Inflammatory macrophage treated with lipopolysaccharide for 4 hours (primary cell): Measurements from ENCODE around the gene CRBN.

ENCODE experiments used
- DNase-seq: peaks from one replicate; pipeline ENCODE4 v3.0.0-alpha.2; 2020

Gene CRBN

GRCh38 chr3:3165650-3166049, 13.8 kb downstream of the CRBN start:
- no peak for DNase-seq

GRCh38 chr3:3165241-3165640, 14.2 kb downstream of the CRBN start:
- DNase-seq = no peak

GRCh38 chr3:3160826-3161225, 18.7 kb downstream of the CRBN start:
- DNase-seq = no peak

- no peak for DNase-seq
These were observed 22.0 kb downstream of the CRBN start for GRCh38 chr3:3157484-3157883.

- no peak for DNase-seq
These were observed 24.4 kb downstream of the CRBN start for GRCh38 chr3:3154879-3155610.

GRCh38 chr3:3151513-3151912, 28.0 kb downstream of the CRBN start:
- DNase-seq = no peak

GRCh38 chr3:3149560-3149959, 29.9 kb downstream of the CRBN start:
- DNase-seq = no peak

GRCh38 chr3:3145831-3146230, 33.7 kb downstream of the CRBN start:
- no peak for DNase-seq

- DNase-seq = no peak
These were observed 37.6 kb downstream of the CRBN start for GRCh38 chr3:3141939-3142338.

GRCh38 chr3:3137526-3137925, 42.0 kb downstream of the CRBN start:
- no peak for DNase-seq

- DNase-seq = no peak
These were observed 44.6 kb downstream of the CRBN start for GRCh38 chr3:3134750-3135448.

- no peak for DNase-seq
These were observed 46.0 kb downstream of the CRBN start for GRCh38 chr3:3133500-3133899.

GRCh38 chr3:3129579-3129978, 49.9 kb downstream of the CRBN start:
- no peak for DNase-seq

GRCh38 chr3:3127432-3128010, 52.0 kb downstream of the CRBN start:
- DNase-seq = no peak

- DNase-seq = peak; percentile 97
These were observed 52.7 kb downstream of the CRBN start, which contains the start of gene TRNT1 for GRCh38 chr3:3126477-3127431. TSS of gene TRNT1 (plus strand) at chr3:3126940. CDS start at chr3:3129041, 2,101 bp downstream.

GRCh38 chr3:3125977-3126376, 53.5 kb downstream of the CRBN start:
- DNase-seq = no peak

GRCh38 chr3:3119393-3119851, 60.1 kb downstream of the CRBN start:
- DNase-seq = no peak

GRCh38 chr3:3117651-3118050, 61.8 kb downstream of the CRBN start:
- no peak for DNase-seq

- no peak for DNase-seq
These were observed 66.3 kb downstream of the CRBN start for GRCh38 chr3:3113042-3113709.

GRCh38 chr3:3110749-3111361, 68.6 kb downstream of the CRBN start:
- no peak for DNase-seq

GRCh38 chr3:3110299-3110630, 69.2 kb downstream of the CRBN start, which contains the start of gene IL5RA:
TSS of gene IL5RA (minus strand) at chr3:3110374. CDS start at chr3:3104984, 5,390 bp downstream.
- no peak for DNase-seq
